ENCODE measurements around the gene GNAT3. TPM values are rescaled to one million over a fixed set of nuclear protein-coding genes. Genes with fewer than 3 reads are reported as not detected.

Gene GNAT3
- total and polyA plus RNA-seq, 2 experiments from 2014 or later, result not detected

GRCh38 chr7:80428161-80429054, 83.5 kb downstream of the GNAT3 start:
- TF ChIP-seq EZH2phosphoT487 (IDR thresholded peaks at IDR 0.05; ENCODE audit: low read depth, severe bottlenecking, unreplicated experiment), result no peak
- TF ChIP-seq EZH2 (IDR thresholded peaks at IDR 0.05; ENCODE audit: borderline replicate concordance), result no peak
- TF ChIP-seq CTCF (IDR thresholded peaks at IDR 0.05; ENCODE audit: poor library complexity), result peak; percentile 78
- Histone ChIP-seq H3K79me2 (no peaks in the 10 kb centered on the region), H3K27ac (no peak overlapping the region), H3K9me2 (replicated peaks; ENCODE audit: insufficient read depth) (no peaks in the 10 kb centered on the region), H3K27me3 (no peaks in the 10 kb centered on the region), H3K4me3 (no peak overlapping the region), H3K4me1 (ENCODE audit: insufficient read depth) (no peaks in the 10 kb centered on the region), H2AFZ (peak overlapping the region; percentile 4), H4K20me1 (ENCODE audit: insufficient read depth, poor library complexity, severe bottlenecking) (no peaks in the 10 kb centered on the region), H3K9me3 (ENCODE audit: low read depth) (no peaks in the 10 kb centered on the region), H3K4me2 (peak overlapping the region; percentile 8), H3K36me3 (replicated peaks; ENCODE audit: insufficient read depth, low read depth) (no peaks in the 10 kb centered on the region)
- DNase-seq (ENCODE audit: low spot score), result peak; percentile 58
- WGBS (ENCODE audit: low lambda C conversion rate, missing lambda C conversion rate), result 39% methylated on average over 9 of the region's 9 CpGs

DNA sequence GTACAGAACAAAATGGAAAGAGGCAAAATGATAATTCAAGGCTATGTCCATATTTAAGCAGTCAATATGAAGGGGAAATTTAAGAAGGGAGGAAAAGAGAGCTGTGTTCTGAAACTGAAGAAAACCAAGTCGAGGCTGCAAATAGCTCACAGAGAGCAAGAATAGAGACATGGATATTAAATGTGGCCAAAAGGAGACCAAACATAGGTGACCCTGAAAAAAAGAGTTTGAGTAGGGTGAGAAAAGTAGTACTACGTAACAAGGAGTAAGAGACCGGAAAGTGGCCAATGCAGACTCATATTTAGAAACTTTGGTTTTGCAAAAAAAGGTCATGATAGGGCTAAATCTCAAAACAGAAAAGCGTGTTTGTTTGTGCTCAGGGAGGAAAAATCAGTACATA, 84.6 kb downstream of the GNAT3 start:
- TF ChIP-seq EZH2 (IDR thresholded peaks at IDR 0.05; ENCODE audit: borderline replicate concordance), result no peak
- no peak for TF ChIP-seq CTCF (IDR thresholded peaks at IDR 0.05; ENCODE audit: poor library complexity)
- no peak for TF ChIP-seq EZH2phosphoT487 (IDR thresholded peaks at IDR 0.05; ENCODE audit: low read depth, severe bottlenecking, unreplicated experiment)
- DNase-seq (ENCODE audit: low spot score), result no peak
- H3K27ac ChIP-seq, result no peak overlapping the region
- no peak overlapping the region for H2AFZ ChIP-seq
- no peaks in the 10 kb centered on the region for H3K36me3 ChIP-seq (replicated peaks; ENCODE audit: insufficient read depth, low read depth)
- H3K9me3 ChIP-seq (ENCODE audit: low read depth), result no peaks in the 10 kb centered on the region
- H3K9me2 ChIP-seq (replicated peaks; ENCODE audit: insufficient read depth), result no peaks in the 10 kb centered on the region
- 89% methylated on average over 4 of the region's 4 CpGs for WGBS (ENCODE audit: low lambda C conversion rate, missing lambda C conversion rate)
- H3K79me2 ChIP-seq, result no peaks in the 10 kb centered on the region
- H3K4me2 ChIP-seq, result no peak overlapping the region
- H3K4me3 ChIP-seq, result no peak overlapping the region
- H3K4me1 ChIP-seq (ENCODE audit: insufficient read depth), result no peaks in the 10 kb centered on the region
- no peaks in the 10 kb centered on the region for H3K27me3 ChIP-seq
- no peaks in the 10 kb centered on the region for H4K20me1 ChIP-seq (ENCODE audit: insufficient read depth, poor library complexity, severe bottlenecking)

DNA sequence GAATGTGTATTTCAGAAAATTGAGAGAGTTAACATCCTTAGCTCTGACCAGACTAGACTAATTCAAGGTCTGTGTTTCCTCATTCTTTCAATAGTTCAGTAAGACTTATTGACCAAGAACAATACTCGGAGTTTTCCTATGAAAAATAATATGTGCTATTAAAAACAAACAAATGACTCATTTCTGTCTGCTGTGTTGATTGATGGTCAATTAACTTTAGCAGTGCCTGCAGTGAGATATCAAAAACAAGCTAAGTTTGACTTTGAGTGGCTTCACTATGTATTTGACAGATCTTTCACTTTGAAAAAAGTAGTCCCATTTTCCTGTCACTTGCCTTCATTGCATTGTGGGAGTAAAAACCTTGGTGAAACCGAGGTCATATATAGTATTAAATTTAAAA, 91.0 kb downstream of the GNAT3 start:
- Histone ChIP-seq H3K4me2 (no peak overlapping the region), H2AFZ (no peak overlapping the region), H3K36me3 (replicated peaks; ENCODE audit: insufficient read depth, low read depth) (no peaks in the 10 kb centered on the region), H3K9me3 (ENCODE audit: low read depth) (no peaks in the 10 kb centered on the region), H3K4me3 (no peak overlapping the region), H3K4me1 (ENCODE audit: insufficient read depth) (no peaks in the 10 kb centered on the region), H3K9me2 (replicated peaks; ENCODE audit: insufficient read depth) (no peaks in the 10 kb centered on the region), H3K79me2 (no peaks in the 10 kb centered on the region), H4K20me1 (ENCODE audit: insufficient read depth, poor library complexity, severe bottlenecking) (no peaks in the 10 kb centered on the region), H3K27me3 (no peaks in the 10 kb centered on the region), H3K27ac (no peak overlapping the region)
- TF ChIP-seq EZH2phosphoT487 (IDR thresholded peaks at IDR 0.05; ENCODE audit: low read depth, severe bottlenecking, unreplicated experiment) (no peak), EZH2 (IDR thresholded peaks at IDR 0.05; ENCODE audit: borderline replicate concordance) (no peak), CTCF (IDR thresholded peaks at IDR 0.05; ENCODE audit: poor library complexity) (no peak)
- 72% methylated on average over 2 of the region's 2 CpGs for WGBS (ENCODE audit: low lambda C conversion rate, missing lambda C conversion rate)
- DNase-seq (ENCODE audit: low spot score), result no peak
